Transverse colon (tissue), 3 donors: ENCODE data around the gene RFX2.

Source experiments
- CTCF ChIP-seq, 5 experiments: fragments of 200-600 bp in 3 of 5; fragments of 450-650 bp in 2 of 5; sonication (generic) in 3 of 5; IDR thresholded peaks; 1 replicate in 2 of 5; 2 replicates in 3 of 5; pipeline ENCODE4 v1.5.1; 2016 to 2017; ENCODE audit warnings: antibody characterized with exemption in 5 of 5, inconsistent platforms in 3 of 5, mild to moderate bottlenecking in 2 of 5, moderate library complexity in 1 of 5
- POLR2A ChIP-seq: fragments of 450-650 bp; IDR thresholded peaks from one replicate; pipeline ENCODE4 v1.6.1; 2016; ENCODE audit warnings: antibody characterized with exemption, mild to moderate bottlenecking, moderate library complexity

DNA sequence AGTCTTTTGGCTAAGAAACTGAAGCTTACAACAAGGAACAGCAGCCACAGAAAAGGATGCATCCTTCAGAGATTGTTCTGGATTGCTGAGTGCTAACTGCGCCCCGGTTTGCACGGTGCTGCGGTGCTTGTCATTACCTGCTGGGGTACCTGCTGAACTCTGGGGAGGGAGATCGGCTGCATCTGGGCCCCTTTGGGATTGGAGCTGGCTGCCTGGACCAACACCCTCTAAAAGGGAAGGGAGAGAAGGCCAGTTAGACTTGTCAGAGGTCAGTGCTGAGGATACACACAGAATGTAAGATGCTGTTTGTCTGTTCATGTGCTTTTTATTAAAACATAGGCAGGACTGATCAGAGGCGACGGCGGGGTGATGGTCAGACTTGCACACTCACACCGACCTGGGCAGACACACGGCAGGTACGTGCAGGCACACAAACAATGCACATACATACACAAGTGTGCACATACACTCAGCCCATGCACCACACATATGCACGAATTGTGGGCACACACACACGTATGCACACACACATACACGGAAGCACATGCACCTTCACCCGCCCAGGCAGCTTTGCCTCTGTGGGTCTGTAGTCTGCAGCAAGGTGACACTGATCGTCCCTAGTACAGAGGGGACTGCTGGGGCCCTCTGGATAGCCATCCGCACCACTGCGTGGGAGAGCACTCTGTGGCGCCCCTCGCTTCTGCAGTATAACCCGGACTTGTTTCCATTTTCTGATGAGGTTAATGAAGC is 66.1 kb downstream of the RFX2 start:
- TF ChIP-seq POLR2A = no peak
- TF ChIP-seq CTCF (IDR thresholded peaks at IDR 0.05) = no peak
